AG09309 (cell line): ENCODE results near the gene BRAP.
"Not testable (repeated sequence)": the region's sequence is repeated elsewhere in the genome, so short reads cannot be mapped to it uniquely, and the experiment has no call there.

Experiments
- DNase-seq: peaks from one replicate; pipeline ENCODE4 v3.0.0-alpha.2; 2010; ENCODE audit warnings: low read depth
- H3K4me3 ChIP-seq: 2 replicates; pipeline ENCODE4 v1.5.1; 2011; ENCODE audit warnings: mild to moderate bottlenecking, low read depth, low read length, moderate library complexity; ENCODE audit not compliant: control insufficient read depth
- CTCF ChIP-seq: IDR thresholded peaks from 2 replicates; pipeline ENCODE4 v1.5.1; 2011; ENCODE audit warnings: mild to moderate bottlenecking, low read depth, low read length, inconsistent platforms; ENCODE audit not compliant: insufficient read depth, control insufficient read depth; ENCODE audit errors: missing control alignments

BRAP gene

GRCh38 chr12:111638556-111638955 is 47.2 kb downstream of the BRAP start:
- no peak overlapping the region for H3K4me3 ChIP-seq
- no peak for TF ChIP-seq CTCF
- no peak for DNase-seq

DNA sequence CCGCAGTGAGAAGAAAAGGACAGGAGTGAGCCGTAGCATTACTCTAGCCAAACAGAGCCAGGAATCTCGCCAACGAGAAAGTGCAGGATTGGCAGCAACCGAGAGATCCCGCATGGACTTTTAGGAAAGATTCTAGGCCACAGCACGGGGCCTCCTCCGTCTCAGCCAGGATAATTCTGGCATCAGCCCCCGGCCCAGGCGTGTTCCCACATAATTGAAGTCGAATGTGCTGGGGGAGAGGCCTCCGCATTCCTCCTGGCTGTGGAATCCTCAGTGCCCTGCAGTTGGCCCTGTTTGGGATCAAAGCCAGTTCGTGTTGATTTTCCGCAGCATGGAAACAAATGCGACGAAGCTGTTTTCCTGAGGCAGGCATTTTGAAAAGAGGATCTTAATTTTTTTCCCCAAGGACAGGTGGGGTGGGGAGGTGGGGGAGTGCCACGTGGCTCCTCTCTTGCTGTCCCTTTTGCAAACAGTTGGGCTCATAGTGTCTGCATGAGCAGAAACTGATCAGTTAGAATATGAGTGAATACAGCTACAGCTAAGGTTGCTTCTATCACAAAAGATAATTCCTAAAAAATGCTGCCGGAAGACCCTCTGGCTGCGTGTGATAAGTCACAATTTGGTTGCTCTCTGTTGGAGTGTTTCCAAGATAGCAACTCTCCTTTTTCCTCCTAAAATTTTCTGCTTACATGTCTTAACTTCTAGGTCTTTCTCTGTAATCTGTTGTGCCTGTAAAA is 49.4 kb downstream of the BRAP start:
- no peak overlapping the region for H3K4me3 ChIP-seq
- no peak for TF ChIP-seq CTCF
- DNase-seq: peak; percentile 24

DNA sequence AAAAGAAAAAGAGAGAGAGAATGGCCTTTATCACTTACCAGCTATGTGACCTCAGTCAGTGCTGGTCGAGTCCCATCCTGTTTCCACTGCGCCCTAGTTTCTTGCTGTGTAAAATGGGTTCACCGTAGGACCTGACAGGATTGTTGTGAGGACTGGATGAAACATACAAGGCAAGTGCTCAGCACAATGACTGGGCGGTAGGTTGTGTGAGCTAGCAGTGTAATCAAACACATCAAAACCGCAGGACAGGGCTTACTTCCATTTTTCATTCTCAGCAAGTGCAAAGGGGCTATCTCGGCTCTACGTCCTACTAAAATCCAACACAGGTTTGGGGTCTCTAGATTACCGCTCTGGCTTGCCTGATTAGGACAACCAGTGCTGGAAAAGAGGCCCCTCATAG is 50.2 kb downstream of the BRAP start:
- TF ChIP-seq CTCF: no peak
- DNase-seq: no peak
- no peak overlapping the region for H3K4me3 ChIP-seq

DNA sequence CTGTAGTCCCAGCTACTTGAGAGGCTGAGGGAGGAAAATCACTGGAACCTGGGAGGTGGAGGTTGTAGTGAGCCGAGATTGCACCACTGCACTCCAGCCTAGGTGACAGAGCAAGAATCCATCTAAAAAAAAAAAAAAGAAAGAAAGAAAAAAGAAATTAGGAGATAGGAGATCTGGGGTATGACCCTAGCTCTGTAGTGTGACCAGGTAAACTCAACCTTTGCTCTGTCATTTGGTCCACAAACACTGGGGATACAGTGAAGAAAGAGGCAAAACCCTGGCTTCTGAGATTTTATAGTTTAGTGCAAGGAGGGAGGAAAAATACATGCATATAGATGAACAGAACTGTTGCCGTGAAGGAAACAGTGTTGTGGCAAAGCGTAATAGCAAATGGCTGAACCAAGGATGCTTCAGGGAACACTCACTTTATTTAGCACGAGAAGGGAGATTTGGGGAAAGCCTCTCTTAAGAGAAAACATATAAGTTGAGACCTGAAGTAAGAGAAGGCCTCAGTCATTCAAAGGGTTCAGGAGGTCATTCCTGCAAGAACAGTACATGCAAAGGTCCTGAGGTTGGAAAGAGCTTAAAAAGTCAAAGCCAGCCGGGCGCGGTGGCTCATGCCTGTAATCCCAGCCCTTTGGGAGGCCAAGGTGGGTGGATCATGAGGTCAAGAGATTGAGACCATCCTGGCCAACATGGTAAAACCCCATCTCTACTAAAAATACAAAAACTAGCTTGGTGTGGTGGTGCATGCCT is 57.1 kb downstream of the BRAP start:
- DNase-seq: no peak
- TF ChIP-seq CTCF: no peak
- H3K4me3 ChIP-seq: no peak overlapping the region

DNA sequence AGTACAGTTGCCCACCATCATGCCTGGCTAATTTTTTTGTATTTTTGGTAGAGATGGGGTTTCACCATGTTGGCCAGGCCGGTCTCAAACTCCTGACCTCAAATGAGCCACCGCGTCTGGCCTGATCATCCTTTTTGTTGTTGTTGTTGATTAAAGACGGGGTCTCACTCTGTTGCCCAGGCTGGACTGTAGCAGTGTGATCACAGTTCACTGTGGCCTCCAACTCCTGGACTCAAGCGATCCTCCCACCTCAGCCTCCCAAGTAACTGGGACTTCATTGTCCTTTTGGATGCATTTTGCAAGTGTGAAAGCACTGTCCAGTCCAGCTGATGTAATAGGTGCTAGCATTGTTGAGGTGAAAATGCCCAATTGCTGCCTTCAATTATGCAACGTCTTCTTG is 59.5 kb downstream of the BRAP start:
- DNase-seq: no peak
- no peak overlapping the region for H3K4me3 ChIP-seq
- TF ChIP-seq CTCF: no peak

GRCh38 chr12:111624540-111624939 is 61.2 kb downstream of the BRAP start:
- no peak for DNase-seq
- no peak overlapping the region for H3K4me3 ChIP-seq
- TF ChIP-seq CTCF: no peak

- DNase-seq, H3K4me3 ChIP-seq: not testable (repeated sequence)
These were observed 67.9 kb downstream of the BRAP start for GRCh38 chr12:111617841-111618240.
